Stimulated activated CD4-positive, alpha-beta T cell treated with anti-CD3 and anti-CD28 coated beads, Interleukin-1b, Interleukin-23, amount 100 ng/mL, for 48 hours (primary cell): ENCODE measurements around the gene SRCIN1.
A peak's percentile ranks its signal among the peaks of the same experiment; 100 is the strongest.

Source experiments
- DNase-seq: peaks from one replicate; pipeline ENCODE4 v3.0.0-alpha.2; 2020

The SRCIN1 gene

DNA sequence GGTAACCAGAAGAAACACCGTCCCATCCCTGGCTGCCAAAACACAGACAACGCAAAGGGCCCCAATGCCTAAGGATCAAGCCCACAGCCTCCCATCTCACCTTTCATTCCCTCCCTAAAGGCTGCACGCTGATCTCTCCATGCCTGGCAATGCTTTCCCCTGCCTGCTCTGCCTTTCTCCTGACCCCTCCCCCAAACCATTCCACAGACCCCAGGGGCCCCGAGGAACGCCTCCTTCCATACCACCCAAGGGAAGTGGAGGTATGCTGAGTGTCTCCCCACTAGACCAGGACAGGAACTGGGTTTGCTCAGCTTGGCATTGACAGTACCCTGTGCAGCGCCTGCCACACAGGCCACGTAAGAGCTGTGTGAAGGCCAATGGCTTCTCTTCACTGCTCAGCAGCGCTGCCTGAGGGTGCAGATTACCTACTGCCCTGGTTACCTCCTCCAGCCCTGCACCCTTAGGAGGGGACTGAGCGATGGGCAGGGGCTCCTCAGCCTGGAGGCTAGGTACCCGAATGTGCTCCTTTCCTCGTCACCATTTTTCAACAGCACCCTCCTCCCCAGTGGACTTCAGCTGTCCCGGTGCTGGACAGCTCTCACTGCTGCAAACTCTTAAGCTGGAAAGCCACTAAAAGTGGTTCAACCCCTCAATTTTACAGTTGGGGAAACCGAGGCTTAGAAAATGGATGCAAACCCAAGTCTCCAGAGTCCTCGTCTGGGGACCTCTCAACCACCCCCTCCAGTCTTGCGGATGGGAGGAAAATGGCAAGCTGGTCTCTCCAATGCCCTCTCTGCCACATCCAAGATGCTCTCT lies 45.0 kb downstream of the SRCIN1 start:
- no peak for DNase-seq

DNA sequence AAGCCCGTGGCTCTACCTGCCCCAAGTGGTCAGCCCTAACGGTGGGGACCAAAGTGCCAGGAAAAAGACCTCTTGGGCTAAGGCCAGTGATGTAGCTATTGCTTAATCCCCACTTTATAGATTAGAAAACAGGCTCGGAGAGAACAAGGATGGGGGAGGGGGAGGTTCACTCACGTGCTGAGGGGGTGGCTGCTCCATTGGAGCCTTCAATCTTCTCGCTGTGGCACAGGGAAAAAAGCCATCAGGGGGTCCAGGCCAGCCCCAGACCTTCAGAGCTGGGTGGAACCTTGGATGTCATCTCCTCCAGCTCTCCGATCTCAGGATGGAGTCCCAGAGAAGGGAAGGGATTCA lies 45.9 kb downstream of the SRCIN1 start:
- DNase-seq: no peak

DNA sequence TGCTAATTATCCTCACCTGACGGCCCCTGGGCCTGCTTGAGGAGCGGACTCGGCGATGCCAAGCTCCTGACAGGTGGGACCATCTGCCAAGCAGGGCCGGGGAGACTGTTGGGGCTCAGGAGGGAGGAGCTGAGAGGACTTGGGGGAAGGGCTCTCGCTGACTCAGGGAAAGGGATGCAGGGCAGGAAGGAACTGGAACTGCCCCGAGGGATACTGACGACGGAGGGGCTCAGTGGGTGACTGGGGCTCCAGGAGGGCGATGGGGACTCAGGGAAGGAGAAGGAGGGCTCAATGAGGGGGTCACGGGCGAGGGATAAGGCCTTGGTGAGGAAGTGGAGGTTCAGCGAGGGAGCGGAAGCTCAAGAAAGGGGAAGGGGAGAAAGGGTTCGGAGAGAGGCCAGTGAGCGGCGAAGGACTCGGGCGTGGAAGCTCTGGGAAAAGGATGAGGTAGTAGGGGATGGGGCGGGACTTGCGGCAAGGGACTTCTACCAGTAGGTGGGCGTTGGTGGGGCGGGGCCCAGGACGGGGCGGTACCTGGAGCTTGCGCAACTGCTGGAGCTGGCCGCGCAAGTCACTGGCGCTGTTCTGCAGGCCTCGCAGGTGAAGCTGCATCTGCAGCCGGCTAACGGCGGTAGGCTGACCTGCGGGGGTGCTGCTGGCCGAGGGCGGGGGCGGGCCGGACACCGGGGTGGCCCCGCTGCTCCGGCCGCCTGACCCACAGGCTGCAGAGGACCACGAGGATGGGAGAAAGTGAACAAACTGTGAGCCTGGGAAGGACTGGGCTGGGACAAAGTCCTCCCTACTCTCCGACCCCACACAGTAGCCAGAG lies 46.5 kb downstream of the SRCIN1 start:
- DNase-seq: peak; percentile 86

DNA sequence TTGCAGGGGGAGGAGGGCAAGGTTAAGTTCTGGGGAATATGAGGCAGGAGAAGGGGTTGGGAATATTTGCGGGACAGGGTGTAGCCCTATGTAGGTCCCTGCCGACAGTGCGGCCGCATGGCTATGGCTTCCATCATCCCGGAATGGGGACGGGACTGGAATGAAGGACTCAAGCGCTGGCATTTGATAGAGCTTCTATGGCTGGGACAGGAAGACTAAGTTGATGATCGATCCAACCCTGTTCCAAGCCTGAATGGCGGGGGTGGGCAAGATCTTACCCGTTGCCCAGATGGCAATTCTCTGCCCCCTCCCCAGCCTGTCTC lies 47.1 kb downstream of the SRCIN1 start:
- DNase-seq: no peak

DNA sequence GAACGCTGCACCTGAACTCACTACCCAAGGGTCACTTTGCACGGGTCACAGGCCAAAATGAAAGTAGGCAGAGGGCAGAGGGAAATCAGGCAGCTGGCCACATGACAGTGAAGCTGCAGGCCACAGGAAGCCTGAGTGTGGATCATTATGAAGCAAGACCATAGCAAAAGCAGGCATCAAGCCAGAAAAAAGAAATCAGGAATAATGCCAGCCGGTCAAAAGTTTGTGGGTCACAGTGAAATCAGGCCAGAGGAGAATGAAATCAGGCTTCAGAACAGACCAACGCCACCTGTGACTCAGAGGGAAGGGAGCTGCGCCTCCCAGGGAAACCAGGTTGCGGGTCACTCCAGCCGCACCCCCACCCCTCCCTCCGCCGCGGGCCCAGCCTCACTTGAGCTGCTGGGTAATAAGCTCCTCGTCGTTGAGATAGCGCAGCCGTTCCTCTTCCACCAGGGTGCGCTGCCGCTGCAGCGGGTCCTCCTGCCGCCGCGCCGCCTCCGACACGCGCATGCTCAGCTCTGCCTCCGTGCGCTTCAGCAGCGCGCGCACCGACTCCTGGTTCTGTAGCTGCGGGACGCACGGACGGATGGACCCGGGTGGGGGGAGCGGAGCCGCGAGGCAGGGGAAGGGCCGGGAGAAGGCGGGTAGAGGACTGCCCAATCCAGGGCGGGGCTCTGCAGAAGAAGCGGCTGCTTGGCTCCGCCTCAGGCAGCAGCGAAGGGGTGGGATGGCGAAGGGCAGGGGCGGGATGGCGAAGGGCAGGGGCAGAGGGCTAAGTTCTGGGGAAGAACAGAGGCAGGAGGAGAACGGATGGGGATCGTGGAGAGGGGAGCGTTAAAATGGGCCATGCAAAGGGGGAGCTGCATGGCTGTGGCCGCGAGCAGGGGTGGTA lies 47.7 kb downstream of the SRCIN1 start:
- DNase-seq: peak; percentile 89

DNA sequence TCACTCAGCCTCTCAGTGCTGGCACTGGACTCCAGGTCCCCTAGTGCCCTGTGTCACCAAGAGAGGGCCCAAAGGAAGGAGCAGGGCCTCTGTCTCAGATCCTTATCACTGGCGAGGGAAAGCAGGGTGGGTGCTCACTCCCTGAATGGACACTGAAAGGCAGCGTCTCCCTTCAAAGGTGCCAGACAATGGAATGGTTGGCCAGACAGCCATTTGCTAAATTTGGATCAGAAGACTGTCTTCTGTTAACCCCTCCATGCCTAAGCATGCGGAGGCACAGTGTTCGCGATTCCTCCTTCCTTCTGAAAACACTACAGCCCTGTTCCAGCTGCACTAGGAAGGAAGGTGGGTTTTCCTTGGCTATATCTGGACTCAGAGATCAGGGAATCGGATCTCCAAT lies 48.4 kb downstream of the SRCIN1 start:
- no peak for DNase-seq

DNA sequence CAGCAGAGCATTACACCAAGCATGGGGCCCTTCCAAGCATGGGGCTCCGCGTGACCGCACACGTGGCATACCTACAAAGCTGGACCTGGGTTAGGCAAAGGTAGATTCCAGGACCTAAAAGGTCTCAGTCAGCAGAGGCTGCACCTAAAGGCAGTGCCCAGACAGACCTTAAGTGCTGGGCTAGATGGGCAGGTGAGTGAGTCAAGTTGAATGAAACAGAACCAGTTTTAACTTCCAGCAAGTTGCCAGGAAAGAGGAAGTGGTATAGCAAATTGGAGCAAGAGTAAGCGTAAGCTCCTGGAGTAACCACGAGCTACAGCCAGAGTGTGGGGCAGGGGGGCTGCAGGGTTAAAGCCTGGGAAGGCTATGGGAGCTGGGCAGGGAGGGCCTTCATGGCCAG lies 49.5 kb downstream of the SRCIN1 start:
- no peak for DNase-seq

DNA sequence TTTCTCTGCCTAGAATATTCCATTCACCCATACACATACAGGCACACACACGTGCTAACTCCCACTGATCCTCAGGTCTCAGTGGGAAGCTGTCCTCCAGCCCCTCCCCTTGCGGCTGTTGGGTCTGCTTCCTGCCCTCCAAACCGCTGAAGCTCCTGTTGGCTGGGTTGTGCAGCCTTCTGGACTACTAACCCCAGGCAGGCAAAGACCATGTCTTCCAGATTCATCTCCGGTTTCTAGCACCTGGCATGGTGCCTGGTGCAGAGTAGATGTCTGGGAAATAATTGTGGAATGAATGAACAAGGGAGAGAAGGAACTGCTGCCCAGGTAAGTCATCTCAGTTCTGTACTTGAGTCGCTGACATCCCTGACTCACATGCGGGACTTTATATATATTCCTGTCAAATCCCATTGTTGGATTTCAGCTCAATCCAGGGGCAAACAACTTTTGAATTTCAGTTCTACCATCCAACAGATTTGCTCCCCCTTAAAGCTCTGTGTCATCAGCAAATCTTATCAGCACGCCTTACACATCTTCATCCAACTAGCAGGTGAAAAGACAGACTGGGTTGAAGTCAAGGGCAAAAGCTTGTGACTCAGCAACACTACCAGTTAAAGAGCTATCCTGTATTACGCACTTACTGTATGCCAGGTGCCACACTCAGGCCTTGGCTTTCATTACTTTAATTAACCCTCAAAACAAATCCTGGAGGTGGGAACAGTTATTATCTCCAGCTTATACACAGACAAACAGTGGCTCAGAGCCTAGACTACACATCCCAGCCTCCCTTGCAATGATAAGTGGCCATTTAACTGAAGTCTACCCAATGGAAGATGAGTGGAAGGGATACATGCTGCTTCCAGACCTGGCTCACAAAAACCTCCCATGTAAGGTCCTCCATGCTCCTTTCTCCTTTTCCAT lies 51.1 kb downstream of the SRCIN1 start:
- no peak for DNase-seq

DNA sequence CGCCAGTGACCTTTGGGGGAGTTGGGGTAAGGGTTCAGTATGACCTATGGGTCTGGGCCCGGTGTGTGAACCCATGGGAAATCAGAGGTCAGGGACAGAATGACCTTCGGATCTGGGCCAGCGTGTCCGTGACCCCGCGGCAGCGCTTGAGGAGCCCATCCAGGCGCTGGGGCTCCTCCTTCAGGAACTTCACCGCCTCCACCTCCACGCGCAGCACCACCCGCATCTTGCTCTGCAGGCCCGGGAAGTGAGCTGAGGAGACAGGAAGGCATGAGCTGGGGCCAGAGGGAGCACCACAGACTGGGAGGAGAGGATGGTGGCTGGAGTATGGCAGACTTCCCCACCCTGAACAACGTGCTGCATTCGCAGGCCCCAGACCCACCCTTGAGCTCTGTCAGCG lies 53.4 kb downstream of the SRCIN1 start:
- no peak for DNase-seq

DNA sequence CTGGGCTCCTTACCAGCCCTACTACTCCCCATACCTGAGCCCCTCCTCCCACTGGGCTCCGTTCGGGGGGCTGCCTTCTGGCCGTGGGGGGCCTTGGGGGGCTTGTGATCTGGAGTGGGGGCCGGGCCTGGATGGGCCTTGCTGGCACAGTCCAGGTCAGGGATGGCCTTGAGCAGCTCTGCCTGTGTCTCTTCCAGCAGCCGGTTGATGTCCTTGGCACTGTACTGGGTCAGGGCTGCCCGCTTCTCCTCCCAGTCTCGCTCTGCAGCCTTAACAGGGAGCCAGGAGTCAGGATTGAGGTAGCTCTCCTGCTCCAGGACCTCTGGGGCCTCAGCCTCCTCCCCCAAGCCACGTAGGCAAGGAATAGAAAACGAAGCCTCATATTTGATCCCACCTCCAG lies 54.6 kb downstream of the SRCIN1 start:
- no peak for DNase-seq

DNA sequence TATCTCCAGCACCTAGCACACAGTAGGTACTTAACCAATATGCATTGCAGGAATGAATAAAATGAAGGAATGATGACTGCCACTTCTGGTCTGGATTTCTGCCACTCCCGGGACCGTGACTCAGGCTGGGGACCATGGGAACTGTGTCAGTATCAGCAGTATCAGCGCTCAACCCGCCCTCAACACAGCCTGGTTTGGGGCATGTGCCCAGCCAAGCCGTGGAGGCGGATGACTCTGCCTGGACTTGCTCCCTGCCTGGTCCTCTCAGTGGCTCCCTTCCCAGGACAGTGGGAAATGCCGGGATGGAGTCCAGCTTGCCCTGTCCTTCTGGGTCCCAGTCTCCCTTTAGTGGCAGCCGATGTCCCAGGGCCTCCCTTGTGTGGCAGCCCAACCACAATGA lies 55.1 kb downstream of the SRCIN1 start:
- DNase-seq: no peak

DNA sequence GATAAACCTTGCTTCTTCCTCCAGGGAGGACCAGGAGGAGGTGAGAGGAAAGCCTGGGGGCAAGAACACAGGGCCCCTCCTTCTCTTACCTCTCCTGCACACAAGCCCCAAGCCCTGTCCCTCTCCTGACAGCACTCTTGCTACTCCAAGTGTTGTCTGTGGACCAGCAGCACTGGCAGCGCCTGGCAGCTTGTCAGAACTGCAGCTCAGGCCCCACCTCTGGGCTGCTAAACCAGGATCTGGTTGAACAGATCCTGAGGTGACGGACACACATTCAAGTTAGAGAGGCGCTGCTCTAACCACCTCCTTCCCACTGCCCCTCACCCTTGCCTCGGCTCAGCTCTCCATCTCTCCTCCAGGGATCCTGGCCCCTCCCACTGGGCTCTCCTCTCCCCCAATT lies 56.5 kb downstream of the SRCIN1 start:
- DNase-seq: no peak

DNA sequence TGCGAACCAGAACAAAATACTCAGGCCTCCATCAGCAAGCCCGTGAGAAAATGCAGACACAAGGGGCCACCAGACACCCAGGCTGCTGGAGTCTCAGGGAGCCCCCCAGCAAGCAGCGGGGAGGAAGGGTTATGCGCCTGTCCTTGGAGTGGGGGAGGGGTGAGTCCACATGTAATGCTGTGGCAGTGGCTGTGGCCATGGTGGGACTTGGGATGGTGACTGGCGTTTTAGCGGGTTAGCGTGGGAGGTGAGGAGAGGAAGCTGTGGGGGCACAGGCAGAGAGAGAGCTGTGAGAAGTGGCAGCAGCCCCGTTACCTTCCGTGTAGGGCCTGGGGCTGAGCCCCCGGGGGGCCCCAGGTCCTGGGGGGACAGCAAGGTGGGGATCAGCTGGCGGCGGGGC lies 58.3 kb downstream of the SRCIN1 start:
- DNase-seq: no peak

DNA sequence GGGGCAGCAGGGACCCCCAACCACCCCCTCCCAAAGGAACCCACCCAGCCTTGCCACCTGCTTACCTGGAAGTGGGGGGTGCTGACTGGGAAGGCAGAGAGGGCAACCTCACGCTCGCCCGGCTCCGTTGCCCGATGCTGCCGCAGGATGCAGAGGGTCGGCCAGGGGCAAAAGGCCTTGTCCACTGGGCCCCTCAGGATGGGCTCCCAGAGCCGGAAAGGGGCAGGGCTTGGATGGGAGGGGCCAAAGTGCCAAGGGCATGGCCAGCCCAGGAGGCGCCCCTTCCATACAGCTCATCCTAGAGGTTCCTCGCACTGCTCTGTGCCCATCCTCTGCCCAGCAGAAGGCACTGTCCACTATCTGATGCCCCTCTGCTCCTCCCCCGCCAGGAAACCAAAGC lies 59.4 kb downstream of the SRCIN1 start:
- DNase-seq: no peak

DNA sequence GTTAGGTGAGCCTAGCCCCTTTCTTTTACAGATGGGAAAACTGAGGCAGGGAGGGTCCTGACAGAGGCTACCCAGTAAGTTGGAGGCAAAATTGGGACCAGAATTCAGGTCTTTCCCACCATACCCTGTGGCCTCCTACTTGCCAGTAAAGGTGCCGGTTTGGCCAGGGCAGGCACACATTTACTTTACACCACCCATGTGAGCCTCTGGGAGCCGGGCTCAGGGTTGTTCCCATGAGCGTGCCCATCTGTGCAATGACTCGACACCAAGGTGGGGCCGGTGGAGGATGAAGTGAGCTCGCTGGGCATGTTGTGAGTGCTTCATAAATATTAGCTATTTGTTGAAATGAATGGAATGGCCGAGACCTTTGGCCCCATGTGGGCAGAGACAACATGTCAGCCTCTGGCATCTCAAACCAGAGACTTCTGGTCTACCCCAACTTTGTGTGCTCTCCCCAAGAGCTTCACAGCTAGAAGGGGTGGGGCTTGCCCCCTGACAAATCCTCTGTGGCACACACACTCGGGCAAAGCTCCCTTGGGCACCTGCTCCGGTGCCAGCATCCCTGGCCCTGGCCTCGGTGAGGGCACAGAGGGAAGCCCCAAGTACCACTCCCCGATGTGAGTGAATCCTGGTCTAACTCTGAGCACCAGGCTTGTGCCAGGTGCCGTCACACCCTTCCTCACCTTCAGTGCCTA lies 60.1 kb downstream of the SRCIN1 start:
- DNase-seq: no peak

DNA sequence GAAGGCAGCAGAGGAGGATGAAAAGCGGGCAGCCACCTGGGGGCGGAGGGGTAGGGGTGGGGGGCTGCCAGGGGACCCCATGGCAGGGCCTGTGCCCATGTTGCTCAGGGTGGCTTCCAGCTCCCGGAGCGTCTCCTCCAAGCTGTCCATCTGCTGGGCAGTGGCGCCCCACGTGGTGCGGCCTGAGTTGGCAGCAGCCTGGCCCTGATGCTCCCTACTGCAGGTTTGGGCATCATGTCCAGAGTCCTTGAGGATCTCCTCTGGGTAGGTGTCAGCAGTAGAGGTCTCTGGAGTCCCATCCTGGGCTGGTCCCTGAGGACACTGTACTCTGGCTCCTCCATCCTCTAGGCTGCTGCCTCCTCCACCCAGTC lies 60.9 kb downstream of the SRCIN1 start:
- DNase-seq: no peak

DNA sequence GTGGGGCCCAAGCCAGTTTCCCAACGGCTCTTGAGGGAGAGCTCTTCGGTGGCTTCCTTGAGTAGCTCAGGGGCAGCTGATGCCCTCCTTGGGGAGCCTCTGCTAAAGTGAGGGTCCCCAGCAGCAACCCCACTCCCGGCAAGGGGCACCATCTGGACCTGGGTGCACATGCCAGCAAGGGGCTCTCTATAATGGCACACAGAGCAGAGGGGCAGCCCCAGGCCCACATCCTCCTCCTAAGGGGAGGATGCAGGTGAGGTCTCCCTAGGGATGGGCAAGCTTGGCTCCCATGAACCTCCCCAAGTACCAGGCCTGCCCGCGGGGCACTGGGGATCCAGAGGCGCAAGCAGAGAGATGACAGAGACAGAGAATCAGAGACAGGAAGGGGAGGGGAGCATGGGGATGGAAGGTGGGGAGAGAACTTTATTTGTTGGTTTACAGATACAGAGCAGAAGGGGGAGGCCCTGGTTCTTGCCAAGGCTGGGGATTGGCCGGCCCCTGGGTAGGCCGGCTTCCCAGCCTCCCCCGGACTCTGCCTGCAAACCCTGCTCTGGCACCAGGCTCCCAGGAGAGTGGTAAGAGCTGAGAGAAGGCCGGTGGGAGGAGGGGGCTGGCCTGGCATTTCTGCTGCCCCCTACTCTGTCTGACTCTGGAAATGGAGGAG lies 61.4 kb downstream of the SRCIN1 start:
- DNase-seq: no peak

DNA sequence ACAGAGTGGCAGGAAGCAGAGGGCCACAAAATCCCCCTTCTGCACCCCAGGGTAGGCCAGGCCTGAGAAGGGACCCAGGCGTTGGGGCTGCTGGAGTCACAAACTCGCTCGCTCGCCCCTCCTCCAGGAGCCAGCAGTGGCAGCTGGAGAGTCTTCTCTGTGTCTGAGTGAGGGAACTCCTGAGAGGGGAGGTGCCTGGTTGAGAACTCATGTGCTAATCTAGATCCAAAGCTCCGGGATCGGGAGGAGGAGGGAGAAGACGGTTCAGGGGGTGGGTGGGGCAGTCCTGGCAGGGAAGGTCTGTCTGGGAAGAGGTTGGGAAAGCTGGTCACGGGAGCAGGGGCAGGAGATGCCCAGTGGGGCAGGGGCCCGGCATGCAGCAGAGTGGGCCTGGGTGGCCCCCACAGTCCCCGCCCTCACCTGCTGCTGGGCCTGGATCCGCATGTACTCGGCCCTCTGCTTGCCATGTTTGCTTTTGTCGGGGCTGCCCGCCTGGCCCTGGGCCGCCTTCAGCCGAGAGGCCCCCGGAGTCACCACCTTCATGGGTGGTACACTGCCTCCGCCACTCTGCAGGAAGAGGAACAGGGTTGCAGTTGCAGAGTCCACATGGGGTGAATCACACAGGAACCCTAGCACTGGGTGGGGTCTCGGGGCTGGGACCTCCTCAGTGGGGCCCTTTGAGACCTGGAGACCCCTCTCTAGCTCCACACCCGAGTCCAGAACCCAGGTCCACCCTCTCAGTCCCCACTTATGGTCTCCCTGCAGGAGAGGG lies 62.2 kb downstream of the SRCIN1 start:
- DNase-seq: no peak

DNA sequence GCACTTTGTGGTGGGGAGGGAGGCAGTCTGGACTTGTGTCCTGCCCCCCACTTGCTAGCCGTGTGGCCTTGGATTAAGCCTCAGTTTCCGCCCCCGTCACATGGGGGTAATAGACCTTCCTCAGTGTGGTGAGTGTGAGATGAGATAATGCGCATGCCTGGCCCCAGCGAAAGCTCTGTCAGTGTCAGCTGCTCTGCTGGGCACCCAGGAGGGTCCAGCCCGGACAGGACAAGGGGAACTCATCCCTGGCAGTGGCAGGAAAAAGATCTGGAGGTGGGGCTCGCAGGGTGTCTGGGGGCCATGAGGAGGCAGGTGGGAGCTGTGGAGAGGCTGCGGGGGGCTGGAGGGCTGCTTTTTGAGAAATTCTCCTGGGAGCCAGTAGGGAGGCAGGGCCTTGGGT lies 63.5 kb downstream of the SRCIN1 start:
- no peak for DNase-seq

DNA sequence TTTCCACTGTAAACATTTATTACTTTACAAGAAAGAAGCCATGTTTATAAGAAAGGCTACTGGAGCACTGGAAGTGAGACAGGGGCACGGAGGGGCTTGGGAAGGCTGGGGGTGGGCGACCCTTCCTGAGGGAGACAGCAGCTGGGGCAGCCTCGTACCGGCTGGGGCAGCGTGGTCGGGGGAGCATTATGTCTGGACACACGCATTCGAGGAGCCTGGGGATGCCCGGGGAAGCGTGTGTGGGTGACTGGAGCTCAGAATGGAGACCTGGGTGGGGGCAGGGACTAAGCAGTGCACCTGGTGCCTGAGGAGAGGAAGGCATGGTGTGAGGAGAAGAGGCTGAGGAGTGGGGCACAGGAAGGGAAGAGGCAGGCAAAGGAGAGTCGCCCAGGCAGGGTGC lies 64.5 kb downstream of the SRCIN1 start:
- DNase-seq: no peak
